HFF-Myc (cell line): ENCODE results near the gene GATM.

ENCODE experiments used
- DNase-seq: peaks from one replicate; pipeline ENCODE4 v3.0.0-alpha.2; 2011; ENCODE audit warnings: low read depth; ENCODE audit errors: extremely low read depth
- H3K4me3 ChIP-seq: replicated peaks from 2 replicates; pipeline ENCODE4 v1.5.1; 2011; ENCODE audit warnings: low read depth, mild to moderate bottlenecking, control low read depth, low read length
- TF ChIP-seq, protein P1 (sequence below): IDR thresholded peaks from 2 replicates; pipeline ENCODE4 v1.5.1; 2012; ENCODE audit warnings: mild to moderate bottlenecking, low read depth, low read length, control low read depth; ENCODE audit errors: missing control alignments

Gene GATM, protein sequence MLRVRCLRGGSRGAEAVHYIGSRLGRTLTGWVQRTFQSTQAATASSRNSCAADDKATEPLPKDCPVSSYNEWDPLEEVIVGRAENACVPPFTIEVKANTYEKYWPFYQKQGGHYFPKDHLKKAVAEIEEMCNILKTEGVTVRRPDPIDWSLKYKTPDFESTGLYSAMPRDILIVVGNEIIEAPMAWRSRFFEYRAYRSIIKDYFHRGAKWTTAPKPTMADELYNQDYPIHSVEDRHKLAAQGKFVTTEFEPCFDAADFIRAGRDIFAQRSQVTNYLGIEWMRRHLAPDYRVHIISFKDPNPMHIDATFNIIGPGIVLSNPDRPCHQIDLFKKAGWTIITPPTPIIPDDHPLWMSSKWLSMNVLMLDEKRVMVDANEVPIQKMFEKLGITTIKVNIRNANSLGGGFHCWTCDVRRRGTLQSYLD

DNA sequence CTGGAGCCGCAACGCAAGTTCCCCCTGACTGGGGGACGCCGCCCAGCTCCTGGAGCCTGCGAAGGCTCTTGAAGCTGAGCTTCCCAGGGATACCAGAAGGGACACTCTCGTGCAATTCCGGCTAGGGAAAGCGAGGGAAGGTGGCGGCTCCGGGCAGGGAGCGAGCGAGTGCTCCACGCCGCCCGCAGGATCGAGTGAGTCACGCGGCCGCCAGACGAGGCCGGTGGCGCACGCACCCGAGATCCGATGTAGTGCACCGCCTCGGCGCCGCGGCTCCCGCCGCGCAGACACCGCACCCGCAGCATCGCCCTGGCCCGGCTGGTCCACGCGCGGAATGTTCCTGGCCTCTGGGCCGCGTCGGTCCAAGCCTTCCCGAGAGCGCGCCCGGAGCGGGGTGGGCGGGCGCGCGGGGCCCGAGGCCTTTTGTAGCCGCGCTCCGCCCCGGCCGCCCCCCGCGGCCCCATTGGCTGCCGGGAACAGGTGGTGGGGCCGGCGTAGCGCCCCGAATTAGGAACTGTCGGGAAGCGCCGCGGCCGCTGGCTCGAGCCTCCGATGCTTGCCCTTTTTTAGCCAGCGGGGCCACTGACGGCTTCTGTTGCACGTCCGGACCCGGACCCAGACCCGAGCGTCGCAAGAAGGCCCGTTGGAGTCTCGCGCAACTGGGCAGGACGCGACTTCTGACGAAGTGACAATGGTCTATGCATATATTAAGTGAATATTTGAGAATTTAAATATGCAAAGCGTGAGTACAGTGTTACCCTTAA lies at the start of gene GATM:
GATM (minus strand) TSS at position 396 of the 764 bp plus-strand sequence; CDS start at position 305, 91 bp downstream.
- peak; percentile 39 for DNase-seq
- TF ChIP-seq, protein P1, sequence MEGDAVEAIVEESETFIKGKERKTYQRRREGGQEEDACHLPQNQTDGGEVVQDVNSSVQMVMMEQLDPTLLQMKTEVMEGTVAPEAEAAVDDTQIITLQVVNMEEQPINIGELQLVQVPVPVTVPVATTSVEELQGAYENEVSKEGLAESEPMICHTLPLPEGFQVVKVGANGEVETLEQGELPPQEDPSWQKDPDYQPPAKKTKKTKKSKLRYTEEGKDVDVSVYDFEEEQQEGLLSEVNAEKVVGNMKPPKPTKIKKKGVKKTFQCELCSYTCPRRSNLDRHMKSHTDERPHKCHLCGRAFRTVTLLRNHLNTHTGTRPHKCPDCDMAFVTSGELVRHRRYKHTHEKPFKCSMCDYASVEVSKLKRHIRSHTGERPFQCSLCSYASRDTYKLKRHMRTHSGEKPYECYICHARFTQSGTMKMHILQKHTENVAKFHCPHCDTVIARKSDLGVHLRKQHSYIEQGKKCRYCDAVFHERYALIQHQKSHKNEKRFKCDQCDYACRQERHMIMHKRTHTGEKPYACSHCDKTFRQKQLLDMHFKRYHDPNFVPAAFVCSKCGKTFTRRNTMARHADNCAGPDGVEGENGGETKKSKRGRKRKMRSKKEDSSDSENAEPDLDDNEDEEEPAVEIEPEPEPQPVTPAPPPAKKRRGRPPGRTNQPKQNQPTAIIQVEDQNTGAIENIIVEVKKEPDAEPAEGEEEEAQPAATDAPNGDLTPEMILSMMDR = peak; percentile 26
- H3K4me3 ChIP-seq = peak within 1 kb of the TSS; percentile 36

DNA sequence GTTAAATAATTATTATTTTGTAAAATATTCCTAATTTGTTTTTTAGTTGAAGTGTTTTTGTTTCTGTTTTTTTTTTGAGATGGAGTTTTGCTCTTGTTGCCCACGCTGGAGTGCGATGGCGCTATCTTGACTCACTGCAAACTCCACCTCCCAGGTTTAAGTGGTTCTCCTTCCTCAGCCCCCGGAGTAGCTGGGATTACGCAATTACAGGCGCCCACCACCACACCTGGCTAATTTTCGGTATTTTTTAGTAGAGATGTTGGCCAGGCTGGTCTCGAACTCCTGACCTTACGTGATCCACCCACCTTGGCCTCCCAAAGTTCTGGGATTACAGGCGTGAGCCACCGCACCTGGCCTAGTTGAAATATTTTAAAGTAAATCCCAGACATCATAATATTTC lies 48.7 kb upstream of the GATM start:
- no peak overlapping the region for H3K4me3 ChIP-seq
- no peak for DNase-seq
- TF ChIP-seq, protein P1 = no peak

DNA sequence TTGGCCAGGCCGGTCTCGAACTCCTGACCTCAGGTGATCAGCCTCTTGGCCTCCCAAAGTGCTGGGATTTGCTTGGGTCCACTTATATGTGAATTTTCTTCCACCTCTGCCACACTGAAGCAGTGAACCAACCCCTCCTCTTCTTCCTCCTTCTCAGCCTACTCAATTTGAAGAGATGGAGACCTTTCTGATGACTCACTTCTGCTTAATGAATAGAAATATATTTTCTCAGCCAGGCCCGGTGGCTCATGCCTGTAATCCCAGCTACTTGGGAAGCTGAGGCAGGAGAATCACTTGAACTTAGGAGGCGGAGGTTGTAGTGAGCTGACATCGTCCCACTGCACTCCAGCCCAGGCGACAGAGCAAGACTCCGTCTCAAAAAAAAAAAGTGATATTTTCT lies 46.8 kb upstream of the GATM start:
- DNase-seq = no peak
- H3K4me3 ChIP-seq = no peak overlapping the region
- TF ChIP-seq, protein P1 = no peak

DNA sequence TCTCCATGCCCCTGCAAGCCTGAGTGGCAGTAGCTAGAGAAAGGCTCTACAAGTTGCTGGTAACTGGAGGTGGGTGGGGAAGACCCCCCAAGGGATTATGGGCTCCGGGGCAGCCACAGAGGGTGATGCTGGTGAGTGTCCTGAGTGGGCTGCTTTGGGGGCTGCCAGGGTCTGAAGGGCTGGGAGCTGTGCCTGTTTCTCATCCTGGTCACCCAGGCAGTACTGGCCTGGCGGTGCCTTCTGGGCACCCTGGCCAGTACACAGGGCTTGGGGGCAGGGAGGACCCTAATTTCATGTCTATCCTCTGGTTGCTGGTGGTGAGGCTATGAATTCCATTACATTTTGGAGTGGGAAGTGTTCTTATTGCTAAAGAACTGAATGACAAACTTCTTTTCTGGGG lies 46.1 kb upstream of the GATM start:
- TF ChIP-seq, protein P1 = no peak
- H3K4me3 ChIP-seq = no peak overlapping the region
- DNase-seq = no peak

DNA sequence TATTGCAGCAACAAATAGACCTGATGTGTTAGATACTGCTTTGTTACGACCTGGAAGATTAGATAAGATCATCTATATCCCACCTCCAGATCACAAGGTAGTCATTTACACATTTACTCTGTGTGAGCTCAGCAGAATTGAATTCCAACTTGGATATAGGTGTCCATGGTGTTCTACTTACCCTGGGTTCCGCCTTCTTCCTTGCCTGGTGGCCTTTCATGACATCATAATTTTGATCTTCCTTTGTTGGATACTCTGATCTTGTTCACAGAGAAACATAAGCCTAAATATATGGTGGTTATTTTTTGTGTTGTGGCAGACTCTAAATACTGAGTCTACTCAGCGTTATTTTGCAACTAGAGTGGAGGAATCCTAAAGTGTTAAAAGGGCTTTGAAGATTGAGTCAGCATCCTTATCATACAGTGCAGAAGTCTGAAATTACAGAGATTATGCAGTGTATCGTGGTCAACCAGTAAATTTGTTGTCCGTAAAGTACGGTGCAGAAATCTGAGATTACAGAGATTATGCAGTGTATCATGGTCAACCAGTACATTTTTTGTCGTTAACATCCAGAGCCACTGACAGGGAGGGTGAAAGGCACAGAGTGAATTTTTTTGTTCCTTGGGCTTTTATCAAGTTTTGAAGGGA lies 39.1 kb upstream of the GATM start:
- DNase-seq = no peak
- H3K4me3 ChIP-seq = no peak overlapping the region
- TF ChIP-seq, protein P1 = no peak

DNA sequence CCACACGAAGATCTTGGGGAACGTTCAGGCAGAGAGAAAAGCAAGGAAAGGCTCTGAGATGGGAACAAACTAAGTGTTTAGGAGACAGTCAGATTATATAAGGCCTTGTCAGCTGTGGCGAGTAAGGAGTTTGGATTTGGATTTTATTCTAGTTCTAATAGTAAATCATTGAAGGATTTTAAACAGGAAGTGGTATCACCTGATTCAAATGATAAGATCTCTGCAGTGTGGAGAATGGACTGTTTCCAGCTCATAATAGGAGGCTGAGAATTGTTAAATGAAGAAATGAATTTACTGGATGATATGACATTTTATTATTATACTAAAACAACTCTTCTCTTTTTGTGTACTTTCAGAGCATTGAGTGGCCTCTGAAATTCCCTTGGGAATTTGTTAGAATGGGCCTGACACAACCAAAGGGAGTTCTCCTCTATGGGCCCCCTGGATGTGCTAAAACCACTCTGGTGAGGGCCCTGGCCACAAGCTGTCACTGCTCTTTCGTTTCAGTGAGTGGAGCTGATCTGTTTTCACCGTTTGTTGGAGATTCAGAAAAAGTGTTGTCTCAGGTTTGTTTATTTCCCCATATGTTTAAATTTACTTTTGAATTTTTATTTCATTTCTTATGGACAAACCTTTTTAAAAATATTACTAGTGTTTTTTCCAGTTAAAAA lies 36.0 kb upstream of the GATM start:
- no peak for DNase-seq
- TF ChIP-seq, protein P1 = no peak
- no peak overlapping the region for H3K4me3 ChIP-seq
